NCI-H2196 (cell line): ENCODE results near the gene HPS3.
"Not testable (repeated sequence)": the region's sequence is repeated elsewhere in the genome, so short reads cannot be mapped to it uniquely, and the experiment has no call there.

Source experiments
- DNase-seq: peaks from one replicate; lab custom pipeline; 2025; ENCODE audit not compliant: unreplicated experiment; lab: John Stamatoyannopoulos, UW

Gene HPS3

DNA sequence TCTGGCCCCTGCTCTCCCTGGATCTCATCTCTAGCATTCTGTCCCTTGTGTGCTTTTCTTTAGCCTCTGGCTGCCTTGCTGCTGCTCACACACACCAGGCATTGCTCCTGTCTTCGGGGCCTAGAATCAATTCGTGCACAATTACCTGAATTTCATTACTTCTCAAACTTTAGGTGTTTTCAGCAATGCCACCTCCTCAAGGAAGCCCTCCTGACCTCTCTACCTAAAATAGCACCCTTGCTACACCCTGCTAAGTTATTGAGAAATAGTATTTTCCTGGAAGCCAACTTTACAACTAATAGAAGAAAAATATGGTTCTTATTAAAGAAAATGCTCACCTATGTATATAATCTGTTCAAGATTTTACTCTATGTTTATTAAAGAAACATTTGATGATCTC lies 51.7 kb downstream of the HPS3 start:
- DNase-seq = no peak

GRCh38 chr3:149186219-149186618 lies 56.8 kb downstream of the HPS3 start:
- DNase-seq = no peak

GRCh38 chr3:149186721-149187120 lies 57.3 kb downstream of the HPS3 start:
- no peak for DNase-seq

DNA sequence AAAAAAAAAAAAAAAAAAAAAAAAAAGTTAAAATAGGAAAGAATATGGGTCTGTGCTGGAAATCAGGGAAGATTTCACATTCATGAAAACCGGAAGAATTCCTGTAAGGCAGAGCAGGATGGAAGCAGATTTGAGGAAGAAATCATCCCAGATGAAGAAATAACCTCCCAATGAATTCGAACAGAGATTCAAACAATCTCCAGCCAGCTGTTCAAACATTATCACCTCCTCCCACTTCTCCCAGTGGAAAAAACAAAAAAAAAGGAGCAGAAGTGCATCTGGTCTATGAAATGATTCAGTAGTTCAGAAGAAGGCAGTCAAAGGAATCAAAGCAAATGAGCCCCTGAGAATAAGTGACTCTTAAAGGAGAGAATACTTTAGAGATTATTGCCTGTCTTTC lies 59.1 kb downstream of the HPS3 start:
- DNase-seq = no peak

GRCh38 chr3:149195221-149195620 lies 65.8 kb downstream of the HPS3 start:
- no peak for DNase-seq

GRCh38 chr3:149196805-149197592 lies 67.6 kb downstream of the HPS3 start:
- not testable (repeated sequence) for DNase-seq

GRCh38 chr3:149197669-149198068 lies 68.2 kb downstream of the HPS3 start:
- DNase-seq = no peak

- no peak for DNase-seq
These were observed 69.2 kb downstream of the HPS3 start for GRCh38 chr3:149198611-149199010.

DNA sequence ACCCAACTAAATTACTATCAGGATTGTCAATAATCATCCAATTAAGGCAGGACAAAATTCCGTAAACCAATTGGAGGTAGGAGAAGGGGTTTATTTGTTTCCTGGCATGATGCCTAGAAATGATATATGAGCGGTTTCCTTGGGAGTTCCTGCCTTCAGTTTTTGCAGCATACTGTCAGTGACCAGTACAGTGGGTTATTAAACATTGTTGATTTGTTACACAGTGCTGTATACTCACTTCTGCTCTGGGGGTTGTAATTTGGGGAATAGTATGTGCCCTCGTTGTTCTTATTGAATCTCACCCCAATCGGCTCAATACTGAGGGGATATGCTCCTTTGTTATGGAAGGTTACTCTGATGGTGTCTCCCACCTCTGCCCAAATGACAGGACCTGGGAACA lies 70.0 kb downstream of the HPS3 start:
- peak; percentile 65 for DNase-seq

GRCh38 chr3:149203758-149204157 lies 74.3 kb downstream of the HPS3 start:
- no peak for DNase-seq

DNA sequence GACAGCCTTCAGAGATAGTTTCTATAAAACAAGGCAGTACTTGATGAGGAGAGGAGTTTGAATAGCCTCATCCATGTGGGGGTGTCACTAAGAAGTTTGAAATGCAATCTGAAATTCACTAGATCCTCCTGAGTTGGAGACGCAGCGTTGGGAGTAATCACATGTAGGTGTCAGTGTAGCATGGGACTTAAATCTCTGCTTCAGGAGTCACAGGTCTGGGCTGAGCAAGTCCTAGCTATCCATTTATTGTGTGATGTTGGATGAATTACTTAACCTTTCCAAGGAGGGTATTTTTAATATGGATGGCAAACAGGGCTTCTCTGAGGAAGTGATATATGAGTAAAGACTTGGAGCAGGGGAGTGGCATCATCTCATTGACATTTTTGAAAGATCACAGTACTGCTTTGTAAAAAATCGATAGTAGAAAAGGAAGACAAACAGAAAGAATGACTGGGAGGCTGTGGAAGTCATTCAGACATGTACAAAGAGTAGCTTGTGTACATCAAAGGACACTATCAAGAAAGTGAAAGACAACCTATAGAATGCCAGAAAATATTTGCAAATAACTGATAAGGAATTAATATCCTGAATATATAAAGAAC lies 75.1 kb downstream of the HPS3 start:
- DNase-seq = no peak

- DNase-seq = no peak
These were observed 78.0 kb downstream of the HPS3 start for GRCh38 chr3:149207475-149207874.

- no peak for DNase-seq
These were observed 80.0 kb downstream of the HPS3 start for GRCh38 chr3:149209431-149209830.

- no peak for DNase-seq
These were observed 82.9 kb downstream of the HPS3 start for GRCh38 chr3:149212386-149212785.

GRCh38 chr3:149214702-149215101 lies 85.3 kb downstream of the HPS3 start:
- no peak for DNase-seq

GRCh38 chr3:149215515-149215914 lies 86.1 kb downstream of the HPS3 start:
- DNase-seq = peak; percentile 48

GRCh38 chr3:149216193-149216869 lies 86.9 kb downstream of the HPS3 start:
- DNase-seq = peak; percentile 33

GRCh38 chr3:149217347-149217746 lies 87.9 kb downstream of the HPS3 start:
- no peak for DNase-seq

DNA sequence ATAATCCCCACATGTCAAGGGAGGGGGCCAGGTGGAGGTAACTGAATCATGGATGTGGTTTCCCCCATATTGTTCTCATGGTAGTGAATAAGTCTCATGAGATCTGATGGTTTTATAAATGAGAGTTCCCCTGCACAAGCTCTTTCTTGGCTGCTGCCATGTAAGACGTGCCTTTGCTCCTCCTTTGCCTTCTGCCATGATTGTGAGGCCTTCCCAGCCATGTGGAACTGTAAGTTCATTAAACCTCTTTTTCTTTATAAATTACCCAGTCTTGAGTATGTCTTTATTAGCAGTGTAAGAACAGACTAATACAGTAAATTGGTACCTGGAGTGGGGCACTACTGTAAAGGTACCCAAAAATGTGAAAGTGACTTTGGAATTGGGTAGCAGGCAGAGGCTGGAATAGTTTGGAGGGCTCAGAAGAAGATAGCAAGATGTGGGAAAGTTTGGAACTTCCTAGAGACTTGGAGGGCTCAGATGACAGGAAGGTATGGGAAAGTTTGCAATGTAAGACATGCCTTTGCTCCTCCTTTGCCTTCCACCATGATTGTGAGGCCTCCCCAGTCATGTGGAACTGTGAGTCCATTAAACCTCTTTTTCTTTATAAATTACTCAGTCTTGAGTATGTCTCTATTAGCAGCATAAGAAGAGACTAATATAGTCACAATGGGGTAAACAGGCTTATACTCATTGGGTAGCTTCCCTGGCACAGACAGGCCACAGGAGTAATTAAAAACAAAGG lies 90.1 kb downstream of the HPS3 start:
- DNase-seq = not testable (repeated sequence)

- no peak for DNase-seq
These were observed 92.5 kb downstream of the HPS3 start, which contains the start of gene CP for GRCh38 chr3:149221783-149222517. TSS of gene CP (minus strand) at chr3:149221829. CDS start at chr3:149221792, 37 bp downstream.
